RWPE2 (cell line): ENCODE measurements around the gene SLC33A1.
"Not testable (repeated sequence)": the region's sequence is repeated elsewhere in the genome, so short reads cannot be mapped to it uniquely, and the experiment has no call there.

ENCODE experiments used
- ATAC-seq: fragments of 200-7000 bp; cut with Tn5 transposase; 3 replicates; pipeline ENCODE4 v1.9.1; 2021; ENCODE audit warnings: low read depth
- DNase-seq: peaks from one replicate; pipeline ENCODE4 v3.0.0-alpha.2; 2020; ENCODE audit warnings: low spot score
- H3K27ac ChIP-seq: fragments of 450-650 bp; 2 replicates; pipeline ENCODE4 v1.5.1; 2017; ENCODE audit warnings: mild to moderate bottlenecking; ENCODE audit not compliant: poor library complexity, severe bottlenecking
- H3K27me3 ChIP-seq: fragments of 250-450 bp; sonication (Bioruptor Pico); 2 replicates; pipeline ENCODE4 v1.5.1; 2021; ENCODE audit warnings: mild to moderate bottlenecking, moderate library complexity; ENCODE audit not compliant: insufficient read depth, poor library complexity, severe bottlenecking
- H3K36me3 ChIP-seq: fragments of 250-450 bp; sonication (Bioruptor Pico); 2 replicates; pipeline ENCODE4 v1.5.1; 2020; ENCODE audit warnings: low read depth, mild to moderate bottlenecking, moderate library complexity
- H3K4me1 ChIP-seq: fragments of 250-450 bp; sonication (Bioruptor Pico); 2 replicates; pipeline ENCODE4 v1.5.1; 2021; ENCODE audit warnings: mild to moderate bottlenecking, moderate library complexity; ENCODE audit not compliant: insufficient read depth, poor library complexity, severe bottlenecking
- H3K4me3 ChIP-seq: fragments of 250-450 bp; sonication (Bioruptor Pico); 2 replicates; pipeline ENCODE4 v1.5.1; 2021; ENCODE audit warnings: mild to moderate bottlenecking, moderate library complexity; ENCODE audit not compliant: severe bottlenecking
- H3K9me3 ChIP-seq: fragments of 250-450 bp; sonication (Bioruptor Pico); 2 replicates; pipeline ENCODE4 v1.5.1; 2021; ENCODE audit warnings: mild to moderate bottlenecking, moderate library complexity; ENCODE audit not compliant: severe bottlenecking
- CTCF ChIP-seq: fragments of 450-650 bp; IDR thresholded peaks from one replicate; pipeline ENCODE4 v1.5.1; 2017; ENCODE audit warnings: mild to moderate bottlenecking, moderate library complexity; ENCODE audit not compliant: poor library complexity, severe bottlenecking

The SLC33A1 gene

GRCh38 chr3:155853214-155854140 is 750 bp downstream of the SLC33A1 start:
- peak overlapping the region; percentile 77 for H3K27ac ChIP-seq
- TF ChIP-seq CTCF, result no peak
- no peaks in the 10 kb centered on the region for H3K4me1 ChIP-seq
- H3K4me3 ChIP-seq, result peak overlapping the region; percentile 73
- no peaks in the 10 kb centered on the region for H3K9me3 ChIP-seq
- DNase-seq (no peak), ATAC-seq (no peak; the same call in 1 of the 3 replicates)
- H3K27me3 ChIP-seq, result no peaks in the 10 kb centered on the region
- H3K36me3 ChIP-seq, result peaks cover 31% of the 10 kb centered on the region

GRCh38 chr3:155852341-155852740 is 1.9 kb downstream of the SLC33A1 start:
- H3K4me1 ChIP-seq, result no peaks in the 10 kb centered on the region
- DNase-seq, result no peak
- H3K9me3 ChIP-seq, result no peaks in the 10 kb centered on the region
- no peaks in the 10 kb centered on the region for H3K27me3 ChIP-seq
- no peak overlapping the region for H3K27ac ChIP-seq
- ATAC-seq, result no peak
- H3K4me3 ChIP-seq, result peak overlapping the region; percentile 73
- peaks cover 41% of the 10 kb centered on the region for H3K36me3 ChIP-seq
- TF ChIP-seq CTCF, result no peak

- ATAC-seq, H3K27ac ChIP-seq, H3K4me3 ChIP-seq, DNase-seq, H3K4me1 ChIP-seq, H3K9me3 ChIP-seq, H3K27me3 ChIP-seq: not testable (repeated sequence)
- peaks cover 65% of the 10 kb centered on the region for H3K36me3 ChIP-seq
These were observed 4.8 kb downstream of the SLC33A1 start for GRCh38 chr3:155849404-155849803.

GRCh38 chr3:155847993-155848392 is 6.2 kb downstream of the SLC33A1 start:
- ATAC-seq (no peak), DNase-seq (no peak)
- H3K9me3 ChIP-seq, result no peaks in the 10 kb centered on the region
- no peak for TF ChIP-seq CTCF
- no peak overlapping the region for H3K4me3 ChIP-seq
- H3K27me3 ChIP-seq, result no peaks in the 10 kb centered on the region
- peaks cover 68% of the 10 kb centered on the region for H3K36me3 ChIP-seq
- no peaks in the 10 kb centered on the region for H3K4me1 ChIP-seq
- no peak overlapping the region for H3K27ac ChIP-seq

GRCh38 chr3:155846119-155846518 is 8.1 kb downstream of the SLC33A1 start:
- no peaks in the 10 kb centered on the region for H3K27me3 ChIP-seq
- no peaks in the 10 kb centered on the region for H3K4me1 ChIP-seq
- no peak overlapping the region for H3K27ac ChIP-seq
- DNase-seq (no peak), ATAC-seq (no peak)
- H3K4me3 ChIP-seq, result no peak overlapping the region
- TF ChIP-seq CTCF, result no peak
- no peaks in the 10 kb centered on the region for H3K9me3 ChIP-seq
- peaks cover 66% of the 10 kb centered on the region for H3K36me3 ChIP-seq
